Upper lobe of left lung (tissue), 4 donors: ENCODE data around the gene GTF2H3.

Source experiments
- POLR2A ChIP-seq, 4 donors: fragments of 450-650 bp; IDR thresholded peaks; one replicate each; pipeline ENCODE4 v1.5.1; 2016 to 2017; ENCODE audit warnings: antibody characterized with exemption in 4 of 4, mild to moderate bottlenecking in 2 of 4
- POLR2AphosphoS5 ChIP-seq, 2 donors: sonication (generic); formaldehyde crosslinking; IDR thresholded peaks; one replicate each; pipeline ENCODE4 v1.5.1; 2017; ENCODE audit warnings: antibody characterized with exemption in 2 of 2
- TF ChIP-seq, protein P1 (sequence below), 6 experiments: fragments of 450-650 bp in 4 of 6; fragments of 200-600 bp in 2 of 6; sonication (generic) in 2 of 6; IDR thresholded peaks; one replicate each; pipeline ENCODE4 v1.5.1; 2016 to 2019; ENCODE audit warnings: antibody characterized with exemption in 6 of 6

- TF ChIP-seq, protein P1, sequence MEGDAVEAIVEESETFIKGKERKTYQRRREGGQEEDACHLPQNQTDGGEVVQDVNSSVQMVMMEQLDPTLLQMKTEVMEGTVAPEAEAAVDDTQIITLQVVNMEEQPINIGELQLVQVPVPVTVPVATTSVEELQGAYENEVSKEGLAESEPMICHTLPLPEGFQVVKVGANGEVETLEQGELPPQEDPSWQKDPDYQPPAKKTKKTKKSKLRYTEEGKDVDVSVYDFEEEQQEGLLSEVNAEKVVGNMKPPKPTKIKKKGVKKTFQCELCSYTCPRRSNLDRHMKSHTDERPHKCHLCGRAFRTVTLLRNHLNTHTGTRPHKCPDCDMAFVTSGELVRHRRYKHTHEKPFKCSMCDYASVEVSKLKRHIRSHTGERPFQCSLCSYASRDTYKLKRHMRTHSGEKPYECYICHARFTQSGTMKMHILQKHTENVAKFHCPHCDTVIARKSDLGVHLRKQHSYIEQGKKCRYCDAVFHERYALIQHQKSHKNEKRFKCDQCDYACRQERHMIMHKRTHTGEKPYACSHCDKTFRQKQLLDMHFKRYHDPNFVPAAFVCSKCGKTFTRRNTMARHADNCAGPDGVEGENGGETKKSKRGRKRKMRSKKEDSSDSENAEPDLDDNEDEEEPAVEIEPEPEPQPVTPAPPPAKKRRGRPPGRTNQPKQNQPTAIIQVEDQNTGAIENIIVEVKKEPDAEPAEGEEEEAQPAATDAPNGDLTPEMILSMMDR (IDR thresholded peaks at IDR 0.05): no peak
- TF ChIP-seq POLR2A (IDR thresholded peaks at IDR 0.05): no peak
- TF ChIP-seq POLR2AphosphoS5 (IDR thresholded peaks at IDR 0.05): no peak
Measured at GRCh38 chr12:123683964-123684363, 50.3 kb downstream of the GTF2H3 start.
